Neuronal stem cell (in vitro differentiated cells): ENCODE measurements around the gene TAF6.
A peak's percentile ranks its signal among the peaks of the same experiment; 100 is the strongest.

Experiments
- DNase-seq: peaks from one replicate; pipeline ENCODE4 v3.0.0-alpha.2; 2013; ENCODE audit warnings: low spot score
- H2AFZ ChIP-seq: one replicate; pipeline ENCODE4 v1.6.1; 2013; ENCODE audit warnings: mild to moderate bottlenecking, low read length, inconsistent platforms
- H2AK5ac ChIP-seq: 2 replicates; pipeline ENCODE4 v1.6.1; 2013; ENCODE audit warnings: low read depth, mild to moderate bottlenecking, inconsistent platforms, low read length, moderate library complexity, mixed read lengths
- H2BK120ac ChIP-seq: 2 replicates; pipeline ENCODE4 v1.6.1; 2013; ENCODE audit warnings: low read depth, mild to moderate bottlenecking, inconsistent platforms, low read length, moderate library complexity, mixed read lengths
- H2BK12ac ChIP-seq: one replicate; pipeline ENCODE4 v1.6.1; 2013; ENCODE audit warnings: low read length, inconsistent platforms
- H2BK15ac ChIP-seq: 2 replicates; pipeline ENCODE4 v1.6.1; 2013; ENCODE audit warnings: mild to moderate bottlenecking, low read length, inconsistent platforms, mixed read lengths
- H2BK5ac ChIP-seq: one replicate; pipeline ENCODE4 v1.6.1; 2013; ENCODE audit warnings: inconsistent platforms, mild to moderate bottlenecking, low read length, moderate library complexity
- H3K14ac ChIP-seq: one replicate; pipeline ENCODE4 v1.6.1; 2013; ENCODE audit warnings: low read length, inconsistent platforms
- H3K18ac ChIP-seq: 2 replicates; pipeline ENCODE4 v1.6.1; 2013; ENCODE audit warnings: low read length, inconsistent platforms
- H3K23ac ChIP-seq: 2 replicates; pipeline ENCODE4 v1.6.1; 2013; ENCODE audit warnings: low read depth, mild to moderate bottlenecking, mixed read lengths, low read length, inconsistent platforms; ENCODE audit not compliant: poor library complexity
- H3K27ac ChIP-seq: replicated peaks from 3 replicates; pipeline ENCODE4 v1.5.1; 2013; ENCODE audit warnings: low read length, inconsistent platforms
- H3K27me3 ChIP-seq, 3 experiments: 2 replicates each; pipeline ENCODE4 v1.6.1; 2013; ENCODE audit warnings: low read length in 3 of 3, mild to moderate bottlenecking in 2 of 3, inconsistent platforms in 1 of 3, low read depth in 1 of 3, mixed read lengths in 1 of 3, moderate library complexity in 1 of 3; ENCODE audit not compliant: control insufficient read depth in 3 of 3, insufficient read depth in 3 of 3
- H3K36me3 ChIP-seq, 2 donors: replicated peaks in 1 of 2; 2 replicates each; pipeline ENCODE4 v1.6.1; 2013; ENCODE audit warnings: low read length in 2 of 2; ENCODE audit not compliant: control insufficient read depth in 2 of 2, insufficient read depth in 2 of 2
- H3K4ac ChIP-seq: 2 replicates; pipeline ENCODE4 v1.6.1; 2013; ENCODE audit warnings: inconsistent platforms, mild to moderate bottlenecking, low read length, moderate library complexity
- H3K4me1 ChIP-seq, 2 donors: 1 replicate in 1 of 2; 2 replicates in 1 of 2; pipeline ENCODE4 v1.6.1; 2013; ENCODE audit warnings: low read length in 2 of 2, low read depth in 1 of 2; ENCODE audit not compliant: control insufficient read depth in 2 of 2, insufficient read depth in 1 of 2
- H3K4me2 ChIP-seq: one replicate; pipeline ENCODE4 v1.6.1; 2013; ENCODE audit warnings: mild to moderate bottlenecking, low read length, inconsistent platforms; ENCODE audit not compliant: insufficient read depth, poor library complexity, severe bottlenecking
- H3K4me3 ChIP-seq, 2 donors: 2 replicates each; pipeline ENCODE4 v1.5.1; 2013; ENCODE audit warnings: low read length in 2 of 2, mild to moderate bottlenecking in 2 of 2, inconsistent platforms in 1 of 2, moderate library complexity in 1 of 2
- H3K79me1 ChIP-seq: one replicate; pipeline ENCODE4 v1.6.1; 2013; ENCODE audit warnings: low read depth, mild to moderate bottlenecking, inconsistent platforms, low read length, moderate library complexity
- H3K9ac ChIP-seq: one replicate; pipeline ENCODE4 v1.6.1; 2013; ENCODE audit warnings: mild to moderate bottlenecking, low read depth, low read length, inconsistent platforms; ENCODE audit not compliant: poor library complexity
- H3K9me3 ChIP-seq, 2 donors: replicated peaks in 1 of 2; 2 replicates each; pipeline versions ENCODE3 to v1.6.1; 2013; ENCODE audit warnings: low read length in 2 of 2, mild to moderate bottlenecking in 2 of 2, inconsistent platforms in 1 of 2, low read depth in 1 of 2, mixed read lengths in 1 of 2, moderate library complexity in 1 of 2; ENCODE audit not compliant: control insufficient read depth in 2 of 2, insufficient read depth in 1 of 2
- H4K8ac ChIP-seq: one replicate; pipeline ENCODE4 v1.6.1; 2013; ENCODE audit warnings: low read depth, mild to moderate bottlenecking, inconsistent platforms, low read length, moderate library complexity
- H4K91ac ChIP-seq: one replicate; pipeline ENCODE4 v1.6.1; 2013; ENCODE audit warnings: low read length, low read depth, mild to moderate bottlenecking, inconsistent platforms; ENCODE audit not compliant: poor library complexity
- WGBS, 2 donors: extraction: QIAGEN DNeasy Blood & Tissue Kit; methylation state at CpG; one replicate each; pipeline ENCODE4 v1.1.7; 2013; ENCODE audit warnings: missing lambda C conversion rate in 2 of 2, mixed read lengths in 1 of 2; ENCODE audit not compliant: insufficient read length in 2 of 2, insufficient replicate concordance in 1 of 2; ENCODE audit errors: extremely low coverage in 2 of 2; 5-methylcytosine and 5-hydroxymethylcytosine counted together

Gene TAF6

DNA sequence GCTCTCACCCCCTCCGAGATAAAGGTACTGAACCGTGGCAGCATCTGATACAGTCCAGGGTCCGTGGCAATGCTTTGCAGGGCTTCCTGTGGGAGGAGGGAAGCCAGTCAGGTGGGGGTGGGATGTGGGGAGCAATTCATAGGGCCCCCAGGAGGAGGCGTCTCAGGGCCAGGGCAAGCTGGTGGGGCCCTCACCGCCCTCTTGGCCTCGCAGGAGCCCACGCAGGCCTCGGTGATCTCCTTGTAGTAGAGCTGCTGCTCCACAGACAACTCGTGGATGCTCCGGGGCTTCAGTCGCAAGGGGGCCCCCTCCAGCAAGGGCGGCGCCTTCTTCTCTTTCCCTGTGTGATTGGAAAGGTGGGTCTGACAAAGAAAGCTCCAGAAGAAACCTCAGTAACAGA lies 7.2 kb downstream of the TAF6 start:
- no peak overlapping the region for H3K4ac ChIP-seq
- no peak overlapping the region for H2AFZ ChIP-seq
- H3K36me3 ChIP-seq = peaks cover 49 to 83% of the 10 kb centered on the region in 2 donors
- no peak overlapping the region for H4K91ac ChIP-seq
- H3K14ac ChIP-seq = no peak overlapping the region
- no peak overlapping the region for H2BK12ac ChIP-seq
- H3K18ac ChIP-seq = no peak overlapping the region
- H4K8ac ChIP-seq = no peak overlapping the region
- no peak overlapping the region for H2BK5ac ChIP-seq
- H3K23ac ChIP-seq = no peak overlapping the region
- no peak overlapping the region for H3K9ac ChIP-seq
- H3K4me1 ChIP-seq = no peaks in the 10 kb centered on the region
- H2BK120ac ChIP-seq = no peak overlapping the region
- H2AK5ac ChIP-seq = no peak overlapping the region
- no peak for DNase-seq
- H3K4me2 ChIP-seq = no peak overlapping the region
- H3K9me3 ChIP-seq = peaks cover 0 to 2% of the 10 kb centered on the region in 2 donors
- peaks cover 3% of the 10 kb centered on the region for H3K79me1 ChIP-seq
- no CpG with 5 or more reads among the region's 13 CpGs for WGBS, 2 donors
- H3K27ac ChIP-seq = no peak overlapping the region
- no peaks in the 10 kb centered on the region for H3K27me3 ChIP-seq
- H3K4me3 ChIP-seq = no peak overlapping the region
- H2BK15ac ChIP-seq = no peak overlapping the region

GRCh38 chr7:100111156-100111555 lies 8.0 kb downstream of the TAF6 start:
- Histone ChIP-seq H2BK5ac (no peak overlapping the region), H3K79me1 (peaks cover 3% of the 10 kb centered on the region), H2AK5ac (no peak overlapping the region), H3K4ac (no peak overlapping the region), H3K4me1 (no peaks in the 10 kb centered on the region), H2BK12ac (no peak overlapping the region), H3K9ac (no peak overlapping the region), H3K14ac (no peak overlapping the region), H3K27ac (no peak overlapping the region), H2BK120ac (no peak overlapping the region), H3K4me3 (no peak overlapping the region), H3K9me3 (peaks cover 0 to 2% of the 10 kb centered on the region in 2 donors), H3K4me2 (no peak overlapping the region), H3K27me3 (no peaks in the 10 kb centered on the region), H4K91ac (no peak overlapping the region), H2BK15ac (no peak overlapping the region), H2AFZ (no peak overlapping the region), H3K36me3 (peaks cover 55 to 87% of the 10 kb centered on the region in 2 donors), H3K18ac (no peak overlapping the region), H3K23ac (no peak overlapping the region), H4K8ac (no peak overlapping the region)
- WGBS, 2 donors = no CpG with 5 or more reads among the region's 7 CpGs
- no peak for DNase-seq

GRCh38 chr7:100109521-100110163 lies 9.5 kb downstream of the TAF6 start:
- no CpG with 5 or more reads among the region's 12 CpGs for WGBS, 2 donors
- Histone ChIP-seq H3K79me1 (peaks cover 3% of the 10 kb centered on the region), H3K27me3 (no peaks in the 10 kb centered on the region), H3K4me1 (no peaks in the 10 kb centered on the region), H2BK120ac (no peak overlapping the region), H2BK5ac (no peak overlapping the region), H4K8ac (peak overlapping the region; percentile 82), H4K91ac (no peak overlapping the region), H3K4ac (no peak overlapping the region), H3K9me3 (peaks cover 0 to 2% of the 10 kb centered on the region in 2 donors), H2BK15ac (no peak overlapping the region), H3K18ac (no peak overlapping the region), H3K23ac (no peak overlapping the region), H2BK12ac (no peak overlapping the region), H3K4me3 (no peak overlapping the region), H3K4me2 (no peak overlapping the region), H2AK5ac (no peak overlapping the region), H3K27ac (no peak overlapping the region), H3K9ac (no peak overlapping the region), H3K36me3 (peaks cover 58 to 95% of the 10 kb centered on the region in 2 donors), H2AFZ (no peak overlapping the region), H3K14ac (no peak overlapping the region)
- DNase-seq = no peak

DNA sequence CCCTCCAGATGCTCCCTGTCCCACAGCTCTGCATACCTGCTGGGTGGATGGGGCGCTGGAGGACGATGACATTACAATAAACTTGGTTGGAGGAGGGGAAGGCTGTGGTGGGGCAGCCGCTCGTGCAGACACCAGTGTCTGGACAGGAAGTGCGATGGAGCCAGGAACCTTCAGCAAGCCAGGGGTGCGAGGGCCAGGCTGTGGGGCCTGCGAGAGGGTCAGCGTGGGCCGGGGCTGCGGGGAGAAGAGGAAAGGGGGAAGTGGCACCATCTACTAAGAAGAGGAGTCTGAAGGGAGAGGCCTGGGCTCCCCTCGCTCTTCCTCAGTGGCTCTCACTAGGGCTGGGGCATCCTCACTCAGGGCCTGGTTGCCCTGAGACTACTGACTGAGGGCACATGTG lies 11.3 kb downstream of the TAF6 start:
- H4K8ac ChIP-seq = no peak overlapping the region
- peak overlapping the region; percentile 44 for H3K9ac ChIP-seq
- no peak overlapping the region for H3K27ac ChIP-seq
- H2AFZ ChIP-seq = no peak overlapping the region
- H3K9me3 ChIP-seq = peaks cover 0 to 2% of the 10 kb centered on the region in 2 donors
- H3K4me1 ChIP-seq = peaks cover 0 to 4% of the 10 kb centered on the region in 2 donors
- H3K14ac ChIP-seq = no peak overlapping the region
- no peak overlapping the region for H3K4me2 ChIP-seq
- H4K91ac ChIP-seq = no peak overlapping the region
- H2BK5ac ChIP-seq = peak overlapping the region; percentile 75
- H2AK5ac ChIP-seq = no peak overlapping the region
- no peak overlapping the region for H3K4me3 ChIP-seq
- H3K79me1 ChIP-seq = no peaks in the 10 kb centered on the region
- H3K23ac ChIP-seq = peak overlapping the region; percentile 85
- H3K4ac ChIP-seq = no peak overlapping the region
- H3K36me3 ChIP-seq = peaks cover 50 to 91% of the 10 kb centered on the region in 2 donors
- H2BK15ac ChIP-seq = no peak overlapping the region
- H2BK120ac ChIP-seq = no peak overlapping the region
- H3K27me3 ChIP-seq = no peaks in the 10 kb centered on the region
- H2BK12ac ChIP-seq = no peak overlapping the region
- H3K18ac ChIP-seq = no peak overlapping the region
- no CpG with 5 or more reads among the region's 11 CpGs for WGBS, 2 donors
- no peak for DNase-seq
